ENCODE measurements around the gene TSPAN18. TPM values are rescaled to one million over a fixed set of nuclear protein-coding genes. Genes with fewer than 3 reads are reported as not detected.

Gene TSPAN18
- total RNA-seq, 1 experiment from 2014 or later = 18.3 TPM

GRCh38 chr11:44776551-44777208 is 49.9 kb downstream of the TSPAN18 start:
- Histone ChIP-seq H3K9ac (ENCODE audit: low read length) (no peak overlapping the region), H3K4me1 (ENCODE audit: control insufficient read depth in 1 of 2, insufficient read depth in 2 of 2, low read length in 2 of 2) (no peaks in the 10 kb centered on the region), H3K27me3 (ENCODE audit: insufficient read depth, low read length) (no peaks in the 10 kb centered on the region), H3K9me3 (ENCODE audit: control insufficient read depth in 1 of 2, insufficient read depth in 1 of 2, low read depth in 1 of 2, low read length in 2 of 2) (no peaks in the 10 kb centered on the region), H3K4me3 (replicated peaks in 1 of 2; ENCODE audit: low read depth in 1 of 2, low read length in 2 of 2) (no peak overlapping the region), H2AFZ (ENCODE audit: low read depth, low read length, poor library complexity, severe bottlenecking) (no peak overlapping the region), H3K36me3 (ENCODE audit: control insufficient read depth in 1 of 2, insufficient read depth in 2 of 2, low read length in 2 of 2) (no peaks in the 10 kb centered on the region), H3K27ac (ENCODE audit: low read depth, low read length) (no peak overlapping the region), H4K20me1 (ENCODE audit: insufficient read depth) (no peaks in the 10 kb centered on the region), H3K9me2 (ENCODE audit: insufficient read depth) (no peaks in the 10 kb centered on the region), H3K4me2 (ENCODE audit: low read length) (no peak overlapping the region), H3K79me2 (ENCODE audit: insufficient read depth, low read length) (no peaks in the 10 kb centered on the region)
- no peak for ATAC-seq
- CTCF ChIA-PET = interaction anchor here (0.6 to 3.2 kb wide), 7 partner anchors 10 to 157 kb away, joined by 3 to 13 read pairs (median 4); no protein-coding TSS in a partner anchor
- POLR2A ChIA-PET = interaction anchor here (0.6 kb wide), 1 partner anchor 10 kb away, joined by 3 read pairs; no protein-coding TSS in a partner anchor
- no peak for TF ChIP-seq SRF (IDR thresholded peaks at IDR 0.05; ENCODE audit: low read depth)
- TF ChIP-seq POLR2AphosphoS5 (IDR thresholded peaks at IDR 0.05; ENCODE audit: low read depth, low read length) = no peak
- no peak for DNase-seq (ENCODE audit: low read depth, low spot score)
- intact Hi-C loops (cut with micrococcal nuclease) = loop anchor here (5.0 kb wide), 3 partner anchors 116 to 154 kb away; no protein-coding TSS in a partner anchor
- RAD21 ChIA-PET (ENCODE audit: low non-redundant PET in 1 of 2, low total read pairs in 2 of 2, uncharacterized antibody in 2 of 2, unreplicated experiment in 2 of 2) = no interaction called here
- BruUV-seq (replicated peaks) = no TSS peak

- Histone ChIP-seq H3K9me3 (ENCODE audit: control insufficient read depth in 1 of 2, insufficient read depth in 1 of 2, low read depth in 1 of 2, low read length in 2 of 2) (no peaks in the 10 kb centered on the region), H3K27me3 (ENCODE audit: insufficient read depth, low read length) (no peaks in the 10 kb centered on the region), H3K27ac (ENCODE audit: low read depth, low read length) (no peak overlapping the region), H3K4me2 (ENCODE audit: low read length) (no peak overlapping the region), H4K20me1 (ENCODE audit: insufficient read depth) (no peaks in the 10 kb centered on the region), H2AFZ (ENCODE audit: low read depth, low read length, poor library complexity, severe bottlenecking) (no peak overlapping the region), H3K4me3 (replicated peaks in 1 of 2; ENCODE audit: low read depth in 1 of 2, low read length in 2 of 2) (no peak overlapping the region), H3K4me1 (ENCODE audit: control insufficient read depth in 1 of 2, insufficient read depth in 2 of 2, low read length in 2 of 2) (no peaks in the 10 kb centered on the region), H3K79me2 (ENCODE audit: insufficient read depth, low read length) (no peaks in the 10 kb centered on the region), H3K9me2 (ENCODE audit: insufficient read depth) (no peaks in the 10 kb centered on the region), H3K9ac (ENCODE audit: low read length) (no peak overlapping the region), H3K36me3 (ENCODE audit: control insufficient read depth in 1 of 2, insufficient read depth in 2 of 2, low read length in 2 of 2) (no peaks in the 10 kb centered on the region)
- no peak for TF ChIP-seq FOSL1 (IDR thresholded peaks at IDR 0.05; ENCODE audit: low read depth)
- TF ChIP-seq EGR1 (IDR thresholded peaks at IDR 0.05; ENCODE audit: low read depth) = no peak
- TF ChIP-seq REST (IDR thresholded peaks at IDR 0.05; ENCODE audit: low read depth) = no peak
- no peak for TF ChIP-seq CEBPB (IDR thresholded peaks at IDR 0.05; ENCODE audit: low read depth)
- ChIA-PET POLR2A (interaction anchor here (0.6 kb wide), 1 partner anchor 11 kb away, joined by 3 read pairs; no protein-coding TSS in a partner anchor), CTCF (interaction anchor here (1.0 to 3.2 kb wide), 3 partner anchors 11 to 134 kb away, joined by 3 to 13 read pairs (median 3); no protein-coding TSS in a partner anchor), RAD21 (ENCODE audit: low non-redundant PET in 1 of 2, low total read pairs in 2 of 2, uncharacterized antibody in 2 of 2, unreplicated experiment in 2 of 2) (no interaction called here)
- BruUV-seq (replicated peaks) = no TSS peak
- no peak for DNase-seq (ENCODE audit: low read depth, low spot score)
- ATAC-seq = no peak
- intact Hi-C loops (cut with micrococcal nuclease) = loop anchor here (5.0 kb wide), 3 partner anchors 115 to 155 kb away; no protein-coding TSS in a partner anchor
These were observed 50.7 kb downstream of the TSPAN18 start for GRCh38 chr11:44777209-44778194.

Measured in HCT116 (cell line).